H9 (cell line): ENCODE data around the gene FAM8A1. TPM values are rescaled to one million over a fixed set of nuclear protein-coding genes. Genes with fewer than 3 reads are reported as not detected.

Experiments used
- DNase-seq: peaks from one replicate; pipeline ENCODE4 v3.0.0-alpha.2; 2017
- H2AFZ ChIP-seq: one replicate; pipeline ENCODE4 v1.6.1; 2013; ENCODE audit warnings: mild to moderate bottlenecking, low read length, control low read depth, moderate library complexity
- H2AK5ac ChIP-seq: 2 replicates; pipeline ENCODE4 v1.6.1; 2013; ENCODE audit warnings: low read length, control low read depth, mixed read lengths; ENCODE audit not compliant: insufficient read length
- H2BK120ac ChIP-seq: one replicate; pipeline ENCODE4 v1.6.1; 2013; ENCODE audit warnings: low read depth, mild to moderate bottlenecking, low read length, control low read depth, inconsistent platforms; ENCODE audit not compliant: poor library complexity, severe bottlenecking
- H2BK12ac ChIP-seq: 2 replicates; pipeline ENCODE4 v1.6.1; 2013; ENCODE audit warnings: low read length, control low read depth, mixed read lengths, low read depth; ENCODE audit not compliant: insufficient read length
- H2BK15ac ChIP-seq: 2 replicates; pipeline ENCODE4 v1.6.1; 2013; ENCODE audit warnings: low read depth, low read length, control low read depth
- H2BK20ac ChIP-seq: one replicate; pipeline ENCODE4 v1.6.1; 2013; ENCODE audit warnings: low read depth, mild to moderate bottlenecking, low read length, control low read depth, inconsistent platforms; ENCODE audit not compliant: poor library complexity, severe bottlenecking
- H2BK5ac ChIP-seq: 2 replicates; pipeline ENCODE4 v1.6.1; 2013; ENCODE audit warnings: low read length, control low read depth, mixed read lengths; ENCODE audit not compliant: insufficient read length
- H3K14ac ChIP-seq: 2 replicates; pipeline ENCODE4 v1.6.1; 2013; ENCODE audit warnings: low read length, control low read depth; ENCODE audit not compliant: insufficient read depth
- H3K18ac ChIP-seq: 2 replicates; pipeline ENCODE4 v1.6.1; 2013; ENCODE audit warnings: low read depth, mild to moderate bottlenecking, mixed read lengths, low read length, control low read depth; ENCODE audit not compliant: insufficient read length
- H3K23ac ChIP-seq: 2 replicates; pipeline ENCODE4 v1.6.1; 2013; ENCODE audit warnings: low read length, control low read depth, mixed read lengths, low read depth; ENCODE audit not compliant: insufficient read length
- H3K23me2 ChIP-seq: 2 replicates; pipeline ENCODE4 v1.6.1; 2013; ENCODE audit warnings: low read depth, mild to moderate bottlenecking, mixed read lengths, low read length, control low read depth; ENCODE audit not compliant: insufficient read length, poor library complexity, severe bottlenecking
- H3K27ac ChIP-seq: 2 replicates; pipeline ENCODE4 v1.5.1; 2013; ENCODE audit warnings: low read length, control low read depth, mixed read lengths, low read depth; ENCODE audit not compliant: insufficient read length
- H3K27me3 ChIP-seq: 2 replicates; pipeline ENCODE4 v1.6.1; 2013; ENCODE audit warnings: low read length, control low read depth, inconsistent platforms; ENCODE audit not compliant: insufficient read depth
- H3K4ac ChIP-seq: 2 replicates; pipeline ENCODE4 v1.6.1; 2013; ENCODE audit warnings: low read depth, mild to moderate bottlenecking, control low read depth, inconsistent platforms, low read length, moderate library complexity
- H3K4me1 ChIP-seq: 2 replicates; pipeline ENCODE4 v1.6.1; 2013; ENCODE audit warnings: low read length, control low read depth, inconsistent platforms; ENCODE audit not compliant: insufficient read depth
- H3K4me2 ChIP-seq: 2 replicates; pipeline ENCODE4 v1.6.1; 2013; ENCODE audit warnings: low read length, control low read depth, mixed read lengths; ENCODE audit not compliant: insufficient read length, insufficient read depth
- H3K56ac ChIP-seq: 2 replicates; pipeline ENCODE4 v1.6.1; 2013; ENCODE audit warnings: low read depth, mild to moderate bottlenecking, mixed read lengths, low read length, control low read depth; ENCODE audit not compliant: insufficient read length
- H3K79me1 ChIP-seq: 2 replicates; pipeline ENCODE4 v1.6.1; 2013; ENCODE audit warnings: low read depth, mild to moderate bottlenecking, moderate library complexity, low read length, control low read depth, inconsistent platforms; ENCODE audit not compliant: insufficient read depth, poor library complexity, severe bottlenecking
- H3K79me2 ChIP-seq: 2 replicates; pipeline ENCODE4 v1.6.1; 2013; ENCODE audit warnings: low read length, control low read depth, inconsistent platforms; ENCODE audit not compliant: insufficient read depth
- H3K9ac ChIP-seq: 2 replicates; pipeline ENCODE4 v1.6.1; 2013; ENCODE audit warnings: low read length, control low read depth, mixed read lengths; ENCODE audit not compliant: insufficient read length; ENCODE audit errors: extremely low read depth
- H3K9me3 ChIP-seq: one replicate; pipeline ENCODE4 v1.6.1; 2013; ENCODE audit warnings: low read depth, low read length, inconsistent platforms; ENCODE audit not compliant: control insufficient read depth
- H3T11ph ChIP-seq: one replicate; pipeline ENCODE4 v1.6.1; 2013; ENCODE audit warnings: mild to moderate bottlenecking, low read length, control low read depth, inconsistent platforms
- H4K20me1 ChIP-seq: one replicate; pipeline ENCODE4 v1.6.1; 2013; ENCODE audit not compliant: control insufficient read depth, insufficient read length, insufficient read depth
- H4K5ac ChIP-seq: 2 replicates; pipeline ENCODE4 v1.6.1; 2013; ENCODE audit warnings: low read depth, mild to moderate bottlenecking, mixed read lengths, low read length, control low read depth; ENCODE audit not compliant: insufficient read length
- H4K8ac ChIP-seq: replicated peaks from 2 replicates; pipeline ENCODE4 v1.6.1; 2013; ENCODE audit warnings: low read length, control low read depth, mixed read lengths, low read depth; ENCODE audit not compliant: insufficient read length
- H4K91ac ChIP-seq: 2 replicates; pipeline ENCODE4 v1.6.1; 2013; ENCODE audit warnings: low read depth, mild to moderate bottlenecking, moderate library complexity, mixed read lengths, low read length, control low read depth; ENCODE audit not compliant: insufficient read length
- H3K27ac Mint-ChIP-seq, 3 experiments: 2 replicates in 2 of 3; 3 replicates in 1 of 3; pipeline ENCODE4 v1.8.0; 2020 to 2021; ENCODE audit warnings: mixed read lengths in 3 of 3, mild to moderate bottlenecking in 1 of 3, moderate library complexity in 1 of 3
- H3K27me3 Mint-ChIP-seq: 2 replicates; pipeline ENCODE4 v1.8.0; 2021; ENCODE audit warnings: low read depth, mild to moderate bottlenecking, moderate library complexity, mixed read lengths
- H3K36me3 Mint-ChIP-seq, 3 experiments: 2 replicates in 2 of 3; 3 replicates in 1 of 3; pipeline ENCODE4 v1.8.0; 2020 to 2021; ENCODE audit warnings: low read depth in 3 of 3, mixed read lengths in 3 of 3; ENCODE audit not compliant: insufficient read depth in 1 of 3
- H3K4me1 Mint-ChIP-seq, 2 experiments: 2 replicates each; pipeline ENCODE4 v1.8.0; 2020; ENCODE audit warnings: mixed read lengths in 2 of 2
- H3K4me3 Mint-ChIP-seq, 2 experiments: 2 replicates in 1 of 2; 3 replicates in 1 of 2; pipeline ENCODE4 v1.8.0; 2020 to 2021; ENCODE audit warnings: mild to moderate bottlenecking in 2 of 2, mixed read lengths in 2 of 2, moderate library complexity in 1 of 2
- H3K9me3 Mint-ChIP-seq, 2 experiments: 2 replicates in 1 of 2; 3 replicates in 1 of 2; pipeline ENCODE4 v1.8.0; 2020; ENCODE audit warnings: mild to moderate bottlenecking in 2 of 2, mixed read lengths in 2 of 2, moderate library complexity in 1 of 2
- CTCF ChIP-seq: fragments of 200-600 bp; sonication (generic); conservative IDR thresholded peaks from 3 replicates; pipeline ENCODE4 v1.8.0; 2021; ENCODE audit warnings: antibody characterized with exemption, mild to moderate bottlenecking
- WGBS: extraction: QIAGEN DNeasy Blood & Tissue Kit; methylation state at CpG from one replicate; pipeline ENCODE4 v1.1.7; 2013; ENCODE audit warnings: missing lambda C conversion rate, low lambda C conversion rate, mixed read lengths; ENCODE audit not compliant: insufficient read length; ENCODE audit errors: extremely low coverage; 5-methylcytosine and 5-hydroxymethylcytosine counted together
- long read RNA-seq: library from polyadenylated mRNA; unstranded; transcript quantifications from one replicate; pipeline ENCODE4 v2.0.0, GENCODE V29; 2020
- total RNA-seq: library from RNA; stranded (reverse); gene quantifications from 2 replicates; pipeline ENCODE4 v1.2.1, GENCODE V29; 2021

Gene FAM8A1
- total RNA-seq = 11.0 and 11.7 TPM in 2 replicates
- long read RNA-seq, full-length matches to known transcripts = 12 of 13 reads
- long read RNA-seq, partial matches to known transcripts = 1 of 13 reads
- long read RNA-seq, other reads (novel, unspliced or antisense) = 0 of 13 reads

- Histone ChIP-seq H2BK12ac (no peak within 1 kb of the TSS), H4K20me1 (no peaks in the 10 kb centered on the region), H3K79me2 (no peaks in the 10 kb centered on the region), H3K23ac (no peak within 1 kb of the TSS), H3K9me3 (no peaks in the 10 kb centered on the region), H2AFZ (peak within 1 kb of the TSS; percentile 86), H3K79me1 (no peaks in the 10 kb centered on the region), H3K27me3 (no peaks in the 10 kb centered on the region), H3K27ac (no peak within 1 kb of the TSS), H3K14ac (peak within 1 kb of the TSS; percentile 55), H4K8ac (peak within 1 kb of the TSS; percentile 88), H2BK5ac (no peak within 1 kb of the TSS), H3K4me2 (peak within 1 kb of the TSS; percentile 54), H2BK15ac (no peak within 1 kb of the TSS), H3K56ac (no peak within 1 kb of the TSS), H2BK120ac (no peak within 1 kb of the TSS), H3T11ph (no peak within 1 kb of the TSS), H3K9ac (peak within 1 kb of the TSS; percentile 46), H3K23me2 (peaks cover 6% of the 10 kb centered on the region), H3K4ac (no peak within 1 kb of the TSS), H4K91ac (no peak within 1 kb of the TSS), H3K4me1 (no peaks in the 10 kb centered on the region), H3K18ac (peak within 1 kb of the TSS; percentile 37), H2BK20ac (no peak within 1 kb of the TSS), H4K5ac (no peak within 1 kb of the TSS), H2AK5ac (no peak within 1 kb of the TSS)
- no CpG with 5 or more reads among the region's 42 CpGs for WGBS
- peak; percentile 58 for TF ChIP-seq CTCF
- Mint-ChIP-seq H3K27me3 (no peaks in the 10 kb centered on the region), H3K9me3 (no peaks in the 10 kb centered on the region; a peak in 1 of 5 replicates), H3K36me3 (peaks cover 0 to 4% (median 0%) of the 10 kb centered on the region in 3 experiments; a peak in 2 of 7 replicates), H3K4me1 (peaks cover 10 to 17% of the 10 kb centered on the region in 2 experiments), H3K4me3 (peak within 1 kb of the TSS; percentile 84 to 86), H3K27ac (peak within 1 kb of the TSS; percentile 68 to 82 (median 71); a peak in 3 of 7 replicates)
- DNase-seq = peak; percentile 97
These were observed at the start of gene FAM8A1 for GRCh38 chr6:17599877-17600526. Gene FAM8A1 (plus strand): TSS chr6:17600302. CDS start chr6:17600410, 108 bp downstream.
